ENCODE measurements around the gene ZC3H7B.

DNA sequence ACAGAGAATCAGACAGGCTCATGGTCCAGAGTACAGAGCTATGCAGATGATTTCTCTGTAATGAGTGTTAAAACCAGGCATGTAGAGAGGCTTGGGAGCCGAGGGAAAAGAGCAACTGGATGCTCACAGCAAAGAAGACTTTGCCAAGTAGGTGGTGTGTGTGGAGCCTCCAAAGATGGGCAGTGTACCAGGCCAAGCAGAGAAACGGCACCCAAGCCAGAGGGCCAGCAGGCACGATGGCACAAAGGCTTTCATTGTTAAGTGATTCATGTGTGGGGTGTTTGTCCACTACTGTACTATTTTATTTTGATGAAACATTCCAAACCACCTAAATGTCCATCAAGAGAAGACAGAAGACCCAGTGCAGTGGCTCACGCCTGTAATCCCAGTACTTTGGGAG is 26.5 kb upstream of the ZC3H7B start:
- TF ChIP-seq CEBPB (IDR thresholded peaks at IDR 0.05) = no peak
- TF ChIP-seq EP300 (IDR thresholded peaks at IDR 0.05; ENCODE audit: borderline replicate concordance) = no peak
- TF ChIP-seq, protein P1, sequence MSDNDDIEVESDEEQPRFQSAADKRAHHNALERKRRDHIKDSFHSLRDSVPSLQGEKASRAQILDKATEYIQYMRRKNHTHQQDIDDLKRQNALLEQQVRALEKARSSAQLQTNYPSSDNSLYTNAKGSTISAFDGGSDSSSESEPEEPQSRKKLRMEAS (IDR thresholded peaks at IDR 0.05) = no peak
- no peak for TF ChIP-seq EGR1 (IDR thresholded peaks at IDR 0.05)
- TF ChIP-seq YY1 (IDR thresholded peaks at IDR 0.05; ENCODE audit: low read depth) = no peak
- TF ChIP-seq FOXM1 (IDR thresholded peaks at IDR 0.05; ENCODE audit: borderline replicate concordance, low read depth) = no peak
- no peak for TF ChIP-seq TAF1 (IDR thresholded peaks at IDR 0.05; ENCODE audit: low read depth)
- TF ChIP-seq NFIC (IDR thresholded peaks at IDR 0.05) = no peak
- TF ChIP-seq, protein P2, sequence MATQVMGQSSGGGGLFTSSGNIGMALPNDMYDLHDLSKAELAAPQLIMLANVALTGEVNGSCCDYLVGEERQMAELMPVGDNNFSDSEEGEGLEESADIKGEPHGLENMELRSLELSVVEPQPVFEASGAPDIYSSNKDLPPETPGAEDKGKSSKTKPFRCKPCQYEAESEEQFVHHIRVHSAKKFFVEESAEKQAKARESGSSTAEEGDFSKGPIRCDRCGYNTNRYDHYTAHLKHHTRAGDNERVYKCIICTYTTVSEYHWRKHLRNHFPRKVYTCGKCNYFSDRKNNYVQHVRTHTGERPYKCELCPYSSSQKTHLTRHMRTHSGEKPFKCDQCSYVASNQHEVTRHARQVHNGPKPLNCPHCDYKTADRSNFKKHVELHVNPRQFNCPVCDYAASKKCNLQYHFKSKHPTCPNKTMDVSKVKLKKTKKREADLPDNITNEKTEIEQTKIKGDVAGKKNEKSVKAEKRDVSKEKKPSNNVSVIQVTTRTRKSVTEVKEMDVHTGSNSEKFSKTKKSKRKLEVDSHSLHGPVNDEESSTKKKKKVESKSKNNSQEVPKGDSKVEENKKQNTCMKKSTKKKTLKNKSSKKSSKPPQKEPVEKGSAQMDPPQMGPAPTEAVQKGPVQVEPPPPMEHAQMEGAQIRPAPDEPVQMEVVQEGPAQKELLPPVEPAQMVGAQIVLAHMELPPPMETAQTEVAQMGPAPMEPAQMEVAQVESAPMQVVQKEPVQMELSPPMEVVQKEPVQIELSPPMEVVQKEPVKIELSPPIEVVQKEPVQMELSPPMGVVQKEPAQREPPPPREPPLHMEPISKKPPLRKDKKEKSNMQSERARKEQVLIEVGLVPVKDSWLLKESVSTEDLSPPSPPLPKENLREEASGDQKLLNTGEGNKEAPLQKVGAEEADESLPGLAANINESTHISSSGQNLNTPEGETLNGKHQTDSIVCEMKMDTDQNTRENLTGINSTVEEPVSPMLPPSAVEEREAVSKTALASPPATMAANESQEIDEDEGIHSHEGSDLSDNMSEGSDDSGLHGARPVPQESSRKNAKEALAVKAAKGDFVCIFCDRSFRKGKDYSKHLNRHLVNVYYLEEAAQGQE (IDR thresholded peaks at IDR 0.05; ENCODE audit: low read depth) = no peak
- no peak for TF ChIP-seq RAD21 (IDR thresholded peaks at IDR 0.05; ENCODE audit: low read depth)
- TF ChIP-seq ZBTB7A (IDR thresholded peaks at IDR 0.05; ENCODE audit: low read depth) = no peak
- TF ChIP-seq, protein P3, sequence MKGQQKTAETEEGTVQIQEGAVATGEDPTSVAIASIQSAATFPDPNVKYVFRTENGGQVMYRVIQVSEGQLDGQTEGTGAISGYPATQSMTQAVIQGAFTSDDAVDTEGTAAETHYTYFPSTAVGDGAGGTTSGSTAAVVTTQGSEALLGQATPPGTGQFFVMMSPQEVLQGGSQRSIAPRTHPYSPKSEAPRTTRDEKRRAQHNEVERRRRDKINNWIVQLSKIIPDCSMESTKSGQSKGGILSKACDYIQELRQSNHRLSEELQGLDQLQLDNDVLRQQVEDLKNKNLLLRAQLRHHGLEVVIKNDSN (IDR thresholded peaks at IDR 0.05) = no peak
- no peak for TF ChIP-seq TEAD4 (IDR thresholded peaks at IDR 0.05)
